ENCODE results near the gene MCTS1.

DNA sequence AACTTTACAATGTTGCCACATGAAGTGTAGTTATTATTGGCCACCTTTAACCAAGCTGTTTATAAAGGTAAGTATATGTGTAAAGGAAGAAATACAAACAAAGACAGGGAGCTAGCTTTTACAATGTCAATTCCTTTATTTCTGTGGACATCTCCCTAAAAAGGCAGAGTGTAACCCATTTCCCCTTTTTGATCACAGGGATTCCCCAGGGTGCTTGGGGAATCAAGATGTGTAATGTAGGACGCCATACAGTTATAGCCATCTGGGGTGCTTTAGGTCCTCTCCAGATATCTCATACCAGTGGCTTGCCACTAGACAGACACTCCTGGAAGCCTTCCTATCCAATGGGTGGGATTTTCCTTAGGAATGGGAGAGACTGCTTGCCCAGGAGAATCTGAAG, 39.0 kb upstream of the MCTS1 start:
- TF ChIP-seq, protein P1, sequence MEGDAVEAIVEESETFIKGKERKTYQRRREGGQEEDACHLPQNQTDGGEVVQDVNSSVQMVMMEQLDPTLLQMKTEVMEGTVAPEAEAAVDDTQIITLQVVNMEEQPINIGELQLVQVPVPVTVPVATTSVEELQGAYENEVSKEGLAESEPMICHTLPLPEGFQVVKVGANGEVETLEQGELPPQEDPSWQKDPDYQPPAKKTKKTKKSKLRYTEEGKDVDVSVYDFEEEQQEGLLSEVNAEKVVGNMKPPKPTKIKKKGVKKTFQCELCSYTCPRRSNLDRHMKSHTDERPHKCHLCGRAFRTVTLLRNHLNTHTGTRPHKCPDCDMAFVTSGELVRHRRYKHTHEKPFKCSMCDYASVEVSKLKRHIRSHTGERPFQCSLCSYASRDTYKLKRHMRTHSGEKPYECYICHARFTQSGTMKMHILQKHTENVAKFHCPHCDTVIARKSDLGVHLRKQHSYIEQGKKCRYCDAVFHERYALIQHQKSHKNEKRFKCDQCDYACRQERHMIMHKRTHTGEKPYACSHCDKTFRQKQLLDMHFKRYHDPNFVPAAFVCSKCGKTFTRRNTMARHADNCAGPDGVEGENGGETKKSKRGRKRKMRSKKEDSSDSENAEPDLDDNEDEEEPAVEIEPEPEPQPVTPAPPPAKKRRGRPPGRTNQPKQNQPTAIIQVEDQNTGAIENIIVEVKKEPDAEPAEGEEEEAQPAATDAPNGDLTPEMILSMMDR (IDR thresholded peaks at IDR 0.05; ENCODE audit: extremely low read depth in 1 of 2, insufficient read depth in 1 of 2, low read depth in 1 of 2, low read length in 2 of 2), result no peak
- no peak for TF ChIP-seq POLR2A (IDR thresholded peaks at IDR 0.05; ENCODE audit: low read depth, low read length)
- TF ChIP-seq EZH2 (IDR thresholded peaks at IDR 0.05; ENCODE audit: borderline replicate concordance, low read depth, low read length, severe bottlenecking), result no peak
- TF ChIP-seq, protein P2, sequence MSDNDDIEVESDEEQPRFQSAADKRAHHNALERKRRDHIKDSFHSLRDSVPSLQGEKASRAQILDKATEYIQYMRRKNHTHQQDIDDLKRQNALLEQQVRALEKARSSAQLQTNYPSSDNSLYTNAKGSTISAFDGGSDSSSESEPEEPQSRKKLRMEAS (IDR thresholded peaks at IDR 0.05; ENCODE audit: insufficient read depth, insufficient read length), result no peak
- no peak for TF ChIP-seq POLR2AphosphoS5 (IDR thresholded peaks at IDR 0.05; ENCODE audit: insufficient read depth, low read depth, low read length)
- no peak for TF ChIP-seq MYC (IDR thresholded peaks at IDR 0.05; ENCODE audit: low read depth, low read length)
- TF ChIP-seq GATA2 (IDR thresholded peaks at IDR 0.05; ENCODE audit: insufficient read depth, insufficient read length, low read depth, low read length), result no peak
- no peak for TF ChIP-seq JUN (IDR thresholded peaks at IDR 0.05; ENCODE audit: borderline replicate concordance, insufficient read depth, insufficient read length, low read depth)
- TF ChIP-seq FOS (IDR thresholded peaks at IDR 0.05; ENCODE audit: borderline replicate concordance, insufficient read depth, low read length), result no peak

Data from endothelial cell of umbilical vein (primary cell).